Endometrial microvascular endothelial cells (primary cell): Measurements from ENCODE around the gene KCNQ1. TPM values are rescaled to one million over a fixed set of nuclear protein-coding genes. Genes with fewer than 3 reads are reported as not detected.

ENCODE experiments used
- in situ Hi-C: cut with HindIII; loops from 2 replicates; pipeline ENCODE4 v1.10.0; 2017; ENCODE audit warnings: low sequenced_read_pairs, low pct_unique_long_range_greater_than_20kb; ENCODE audit errors: inconsistent ontology term
- total RNA-seq: library from RNA; depleted of rRNA; stranded (reverse); fragments of >200 nt; gene quantifications from one replicate; pipeline ENCODE4 v1.2.3, GENCODE V29; 2015; ENCODE audit errors: inconsistent ontology term

Gene KCNQ1
- total RNA-seq, 1 donor from 2014 or later: not detected

DNA sequence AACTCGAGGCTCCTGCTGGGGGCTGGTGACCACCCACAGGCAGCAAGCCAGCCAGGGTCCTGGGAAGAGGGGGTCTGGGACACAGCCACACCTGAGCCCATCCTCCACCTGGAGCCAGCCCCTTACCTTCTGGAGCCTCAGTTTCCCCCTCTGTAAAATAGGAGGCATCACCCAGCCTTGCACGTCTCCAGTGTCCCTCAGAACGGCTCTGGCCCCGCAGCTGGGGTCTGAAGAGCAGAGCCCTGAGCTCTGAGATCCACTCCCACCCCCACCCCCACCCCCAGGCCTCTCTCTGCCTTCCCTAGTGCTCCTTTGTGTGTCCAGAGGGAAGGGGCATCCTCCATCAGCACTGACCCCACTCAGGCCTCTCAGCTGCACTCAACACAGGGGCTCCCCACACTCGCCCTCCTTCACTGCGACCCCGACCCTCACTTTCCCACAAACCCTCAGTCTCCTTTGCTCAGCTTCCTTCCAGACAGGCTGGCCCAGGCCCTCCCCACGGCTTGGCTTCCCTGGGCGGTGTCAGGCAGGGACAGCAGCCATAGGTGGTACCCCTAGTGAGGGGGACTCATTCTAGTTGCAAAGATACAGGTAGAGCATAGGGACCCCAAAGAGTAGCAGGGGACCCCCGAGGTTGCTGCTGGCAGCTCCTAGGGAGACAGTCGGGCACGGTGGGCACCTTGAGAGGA is 288.3 kb downstream of the KCNQ1 start:
- in situ Hi-C loops: no loop called here

DNA sequence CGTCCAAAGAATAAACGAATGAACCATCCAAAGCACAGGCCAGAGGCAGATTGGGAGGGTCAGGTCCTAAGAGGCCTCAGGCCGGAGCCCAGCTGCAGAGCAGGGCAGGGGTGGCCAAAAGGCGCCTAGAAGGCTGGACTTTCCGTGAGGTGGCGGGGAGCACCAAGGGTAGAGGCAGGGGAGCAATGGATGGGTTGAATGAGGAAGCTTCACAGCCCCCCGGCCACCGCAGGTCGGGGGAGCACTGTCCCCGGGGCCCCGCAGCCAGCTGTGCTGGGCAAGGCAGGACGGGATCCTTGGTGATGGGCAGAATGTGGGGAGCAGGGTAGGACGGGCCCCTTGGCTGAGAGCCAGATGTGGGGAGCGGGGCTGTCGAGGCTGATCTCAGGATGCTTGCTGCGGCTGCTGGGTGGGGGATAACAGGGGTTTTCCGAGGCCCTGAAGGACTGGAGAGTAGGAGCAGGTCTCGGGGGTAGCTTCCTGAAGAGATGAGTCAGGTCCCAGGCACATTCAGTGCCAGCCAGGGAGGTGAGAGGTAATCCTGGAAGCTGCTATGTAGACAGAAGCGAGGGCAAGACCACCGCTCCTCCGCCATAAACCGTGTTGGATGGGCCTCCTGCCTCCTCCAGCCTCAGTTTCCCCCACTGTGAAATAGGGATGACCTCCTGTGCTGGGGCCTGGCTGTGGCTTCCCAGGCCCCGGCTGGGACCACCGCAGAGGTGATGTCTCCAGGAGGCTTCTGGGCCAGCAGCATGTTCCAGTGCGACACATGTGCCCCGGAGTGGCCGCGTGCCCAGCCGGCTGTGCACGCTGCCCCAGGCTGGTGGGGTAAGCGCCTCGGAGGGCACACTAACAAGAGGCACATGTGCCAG is 289.6 kb downstream of the KCNQ1 start:
- in situ Hi-C loops: no loop called here

- in situ Hi-C loops: no loop called here
Measured at GRCh38 chr11:2735053-2735589, 290.3 kb downstream of the KCNQ1 start.

DNA sequence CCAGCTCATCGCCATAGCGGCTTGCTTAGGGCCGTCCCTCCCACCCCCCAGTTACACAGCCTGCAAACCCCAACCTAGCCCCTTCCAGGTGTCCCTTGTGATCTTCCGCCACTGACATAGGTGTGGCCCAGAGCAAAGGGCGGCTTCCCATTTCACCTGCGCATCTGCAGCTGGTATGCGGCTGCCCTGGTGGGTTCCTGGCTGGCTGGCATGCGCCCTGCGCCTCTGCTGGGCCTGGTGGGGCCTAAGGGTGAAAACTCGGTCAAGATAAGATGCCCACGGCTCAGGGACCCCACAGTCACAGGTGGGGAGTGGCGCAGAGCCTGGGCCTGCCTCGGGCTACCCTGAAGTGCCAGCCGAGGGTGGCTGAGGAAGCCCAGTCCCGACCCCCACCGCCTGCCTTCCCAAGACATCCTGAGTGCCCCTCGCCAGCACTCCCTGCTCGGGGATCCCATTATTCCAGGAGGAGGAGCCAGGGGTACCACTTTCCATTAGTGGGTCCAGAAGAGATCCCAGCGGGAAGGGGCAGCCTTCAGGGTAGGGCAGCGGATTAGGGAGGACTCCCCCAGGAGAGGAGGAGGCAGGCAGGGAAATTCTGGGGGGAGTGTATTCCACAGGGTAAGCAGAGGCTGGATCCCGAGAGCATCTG is 291.9 kb downstream of the KCNQ1 start:
- in situ Hi-C loops: no loop called here

DNA sequence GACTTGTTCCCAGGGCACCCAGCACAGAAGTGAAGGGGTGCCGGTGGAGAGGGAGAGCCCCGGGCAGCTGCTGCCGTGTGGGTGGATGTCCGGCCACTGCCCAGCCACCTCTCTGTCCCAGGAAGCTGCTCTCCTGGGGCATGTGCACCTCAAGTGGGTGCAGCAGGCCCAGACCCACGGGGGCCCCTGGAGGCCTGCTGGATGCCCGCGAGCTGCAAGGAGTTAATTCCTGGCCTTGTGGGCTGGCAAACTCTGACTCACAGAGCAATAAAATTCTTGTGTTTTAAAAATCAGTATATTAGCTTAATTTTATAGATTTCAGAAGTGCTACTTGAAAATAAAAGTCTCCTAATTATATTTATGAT is 292.4 kb downstream of the KCNQ1 start:
- in situ Hi-C loops: no loop called here

GRCh38 chr11:2737866-2738265 is 293.1 kb downstream of the KCNQ1 start:
- in situ Hi-C loops: no loop called here

DNA sequence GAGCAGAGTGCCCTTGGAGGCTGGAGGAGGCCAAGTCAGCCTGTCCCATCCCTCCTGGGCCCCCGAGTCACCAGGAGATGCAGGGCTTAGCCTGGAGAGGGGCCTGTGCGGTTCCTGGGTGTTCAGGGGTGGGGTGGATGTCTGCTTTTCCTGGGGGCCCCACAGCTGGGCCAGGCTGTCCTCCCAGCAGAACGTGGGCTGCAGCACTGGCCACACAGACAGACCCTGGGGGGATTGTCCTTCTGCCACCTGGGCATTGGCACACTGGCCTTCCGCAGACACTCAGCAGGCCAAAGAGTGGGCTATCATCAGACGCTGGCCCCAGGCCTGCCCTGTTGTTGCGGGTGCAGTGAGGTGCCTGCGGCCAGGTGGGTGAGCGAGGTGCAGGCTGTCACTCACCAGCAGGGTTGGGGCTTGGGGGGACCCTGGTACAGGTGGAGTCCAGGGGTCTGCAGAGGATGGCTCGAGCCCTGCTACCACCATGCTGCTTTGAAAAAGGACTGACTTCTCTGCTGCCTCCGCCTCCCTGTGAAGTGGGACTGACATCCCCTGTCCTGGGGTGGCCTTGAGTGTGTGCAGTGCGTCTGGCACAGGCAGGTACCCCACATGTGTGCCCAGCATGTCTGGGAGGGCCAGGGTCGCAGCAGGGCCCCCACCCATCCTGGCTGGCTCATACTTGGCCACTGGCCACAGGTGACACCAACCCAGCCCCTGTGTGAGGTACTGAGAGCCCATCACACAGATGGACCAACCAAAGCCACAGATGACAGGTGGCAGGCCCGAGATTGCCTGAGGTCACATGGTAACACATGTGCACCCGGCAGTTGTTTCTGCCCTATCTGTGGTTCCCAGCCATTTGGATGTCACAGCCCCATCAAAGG is 294.0 kb downstream of the KCNQ1 start:
- in situ Hi-C loops: no loop called here

DNA sequence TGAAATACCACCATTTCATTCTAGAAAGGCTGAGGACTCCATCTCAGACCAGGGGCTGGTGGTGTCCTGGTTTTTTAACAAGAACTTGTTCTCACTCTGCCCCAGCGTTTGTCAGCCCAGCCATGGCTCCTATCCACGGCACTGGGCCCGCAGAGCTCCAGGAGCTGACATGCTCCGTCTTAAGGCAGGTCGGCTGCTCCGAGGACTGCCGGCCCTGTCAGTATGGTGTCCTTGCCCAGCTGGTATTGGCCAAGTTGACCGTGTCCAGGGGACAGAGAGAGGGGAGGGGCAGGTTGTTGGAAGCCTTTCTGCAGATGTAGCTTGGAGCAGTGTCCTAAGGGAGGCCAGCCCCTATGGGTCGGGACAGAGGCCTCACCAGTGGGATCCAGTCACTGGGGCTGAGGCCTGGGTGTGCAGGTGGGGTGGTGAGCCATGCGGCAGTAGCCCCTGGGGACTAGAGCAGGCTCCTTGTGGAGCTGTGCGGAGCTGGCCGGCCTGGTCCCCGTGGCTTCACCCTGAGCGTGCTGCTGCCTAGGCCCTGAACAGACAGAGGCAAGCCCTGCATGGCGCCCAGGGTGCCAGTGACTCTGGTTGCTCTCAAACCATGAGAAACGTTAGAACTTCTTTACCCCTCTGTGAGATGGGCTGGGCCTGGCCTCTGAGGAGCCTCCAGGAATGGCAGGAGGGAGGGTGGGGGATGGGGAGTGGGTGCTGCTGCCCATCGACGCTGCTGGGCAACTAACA is 294.9 kb downstream of the KCNQ1 start:
- in situ Hi-C loops: no loop called here

- in situ Hi-C loops: no loop called here
Measured at GRCh38 chr11:2740275-2740940, 295.6 kb downstream of the KCNQ1 start.

DNA sequence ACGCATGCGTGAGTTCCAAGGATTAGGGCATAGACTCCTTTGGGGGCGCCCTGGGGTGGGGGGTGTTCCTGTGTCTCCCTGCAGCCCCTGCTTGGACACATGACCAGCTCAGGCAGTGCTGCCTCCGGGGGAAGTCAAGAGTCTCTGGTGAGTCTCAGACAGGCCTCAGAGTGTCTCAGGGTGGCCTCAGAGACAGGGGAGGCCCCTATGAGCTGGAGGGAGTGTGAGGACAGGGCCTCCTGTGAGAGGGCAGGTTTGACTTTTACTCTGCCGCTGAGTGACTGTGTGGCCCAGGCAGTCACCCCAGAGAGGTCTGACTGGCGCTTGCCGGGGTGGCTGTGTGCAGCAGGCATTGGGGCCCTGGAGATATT is 296.2 kb downstream of the KCNQ1 start:
- in situ Hi-C loops: no loop called here

DNA sequence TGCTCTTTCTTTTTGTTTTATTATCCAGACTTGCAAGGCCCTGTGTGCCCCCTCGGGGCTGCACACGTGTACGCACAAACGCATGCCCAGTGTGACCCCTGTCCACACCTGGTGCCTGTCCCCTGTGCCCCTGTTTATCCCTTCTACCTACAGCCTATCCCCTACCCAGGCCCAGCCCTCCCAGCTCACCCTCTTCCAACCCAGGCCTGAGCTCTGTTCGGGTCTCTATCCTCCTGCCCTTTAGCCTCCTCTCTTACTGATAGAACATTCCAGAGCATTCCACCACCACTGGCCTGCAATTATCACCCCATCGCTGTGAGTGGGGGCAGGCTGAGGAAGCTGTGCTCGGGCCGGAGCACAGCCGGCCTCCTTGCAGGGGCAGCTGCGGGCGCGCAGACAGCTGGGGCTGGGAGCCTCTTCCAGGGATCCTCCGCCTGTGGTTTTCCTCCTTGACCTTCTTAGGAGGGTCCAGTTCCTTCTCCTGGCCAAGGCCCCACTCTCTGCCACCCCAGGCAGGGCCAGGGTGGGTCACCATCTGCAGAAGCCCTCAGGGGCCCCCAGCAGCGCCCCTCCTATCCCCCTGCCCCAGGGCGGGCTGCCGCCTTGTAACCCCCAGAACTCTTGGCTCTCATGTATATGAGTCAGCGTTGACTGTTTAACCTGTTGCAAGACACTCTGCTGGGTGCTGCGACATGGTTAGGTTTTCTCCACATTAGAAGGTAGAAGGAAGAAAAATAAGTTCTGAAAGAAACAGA is 296.7 kb downstream of the KCNQ1 start:
- in situ Hi-C loops: no loop called here

GRCh38 chr11:2742201-2742600 is 297.4 kb downstream of the KCNQ1 start:
- in situ Hi-C loops: no loop called here

DNA sequence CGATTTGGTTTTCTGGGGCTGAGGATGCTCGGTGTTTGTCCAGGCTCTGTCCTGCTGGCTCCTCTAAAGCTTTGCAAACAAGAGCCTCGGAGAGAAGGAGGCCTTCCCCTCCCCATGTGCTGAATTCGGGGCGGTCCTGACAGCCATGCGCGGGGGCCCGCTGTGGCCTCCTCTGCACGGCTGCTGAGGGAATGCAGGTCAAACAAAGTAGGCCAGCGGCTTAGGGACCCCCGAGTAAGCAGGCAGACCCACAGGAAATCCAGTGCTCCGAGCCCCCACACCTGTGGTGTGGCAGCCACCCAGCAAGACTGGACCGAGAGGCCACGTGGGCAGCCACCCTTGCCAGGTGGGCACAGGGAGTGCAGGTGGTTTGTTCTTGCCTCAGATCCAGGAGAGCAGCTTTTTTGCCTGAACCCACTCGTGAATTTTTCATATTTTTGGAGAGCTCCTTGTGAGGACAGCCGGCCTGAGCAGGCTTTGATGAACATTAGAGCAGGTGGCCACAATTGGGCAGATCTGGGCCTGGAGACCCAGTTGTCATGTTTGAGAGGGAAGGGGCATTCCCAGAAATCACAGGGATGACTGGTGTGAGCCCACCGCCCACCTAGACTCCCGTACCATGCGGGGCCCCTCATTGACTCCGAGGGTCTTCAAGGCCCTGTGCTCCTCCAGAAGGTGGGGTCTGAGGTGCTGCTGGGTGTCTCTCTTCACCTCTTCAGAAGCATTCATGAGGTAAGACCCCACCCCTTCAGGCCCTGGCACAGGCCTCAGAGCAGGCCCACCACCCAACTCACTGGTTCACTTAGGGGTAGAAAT is 298.0 kb downstream of the KCNQ1 start:
- in situ Hi-C loops: no loop called here

GRCh38 chr11:2743427-2744110 is 298.8 kb downstream of the KCNQ1 start:
- in situ Hi-C loops: no loop called here

- in situ Hi-C loops: no loop called here
Measured at GRCh38 chr11:2744166-2744565, 299.4 kb downstream of the KCNQ1 start.

GRCh38 chr11:2745511-2745910 is 300.7 kb downstream of the KCNQ1 start:
- in situ Hi-C loops: no loop called here
